GM12874 (cell line): ENCODE data around the gene STX16.

Experiments used
- TF ChIP-seq, protein P1 (sequence below): IDR thresholded peaks from 2 replicates; pipeline ENCODE4 v1.5.1; 2011; ENCODE audit warnings: low read depth, mild to moderate bottlenecking, control low read depth, low read length, moderate library complexity; ENCODE audit not compliant: insufficient read depth

The STX16 gene

DNA sequence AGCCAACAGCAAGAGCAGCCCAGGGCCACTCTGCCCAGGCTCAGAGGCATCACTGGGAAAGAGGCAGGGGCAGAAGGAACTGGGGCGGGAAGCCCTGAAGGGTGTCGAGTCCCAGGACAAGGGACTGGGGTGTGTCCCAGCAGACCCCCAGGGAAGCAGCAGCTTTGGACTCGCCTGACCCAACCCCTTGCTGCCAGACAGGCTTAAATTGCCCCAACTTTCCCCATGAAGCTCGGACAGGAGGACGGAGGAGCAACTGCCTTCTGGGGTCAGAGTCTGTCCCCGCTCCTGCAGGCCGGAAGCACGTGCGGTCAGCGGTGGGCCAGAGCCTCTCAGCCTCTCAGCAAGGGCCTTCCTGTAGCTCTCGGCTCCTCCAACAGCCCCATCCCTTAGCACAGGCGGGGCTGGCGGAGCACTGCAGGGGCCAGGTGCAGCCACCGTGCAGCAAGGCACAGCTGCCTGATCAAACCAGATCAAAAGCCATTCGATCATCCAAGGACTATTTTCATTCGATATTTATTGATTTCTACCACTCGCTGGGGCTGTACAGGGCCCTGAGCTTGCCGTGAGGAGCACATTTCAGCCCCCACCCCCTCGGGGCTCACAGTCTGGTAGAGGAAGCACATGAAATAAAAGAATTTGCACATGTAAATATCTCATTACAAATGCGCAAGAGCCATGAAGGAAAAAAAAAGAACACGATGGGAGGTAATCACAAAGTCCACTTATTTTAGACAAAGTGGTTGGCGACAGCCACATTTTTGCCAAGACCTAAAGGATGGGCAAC lies 31.8 kb upstream of the STX16 start:
- TF ChIP-seq, protein P1, sequence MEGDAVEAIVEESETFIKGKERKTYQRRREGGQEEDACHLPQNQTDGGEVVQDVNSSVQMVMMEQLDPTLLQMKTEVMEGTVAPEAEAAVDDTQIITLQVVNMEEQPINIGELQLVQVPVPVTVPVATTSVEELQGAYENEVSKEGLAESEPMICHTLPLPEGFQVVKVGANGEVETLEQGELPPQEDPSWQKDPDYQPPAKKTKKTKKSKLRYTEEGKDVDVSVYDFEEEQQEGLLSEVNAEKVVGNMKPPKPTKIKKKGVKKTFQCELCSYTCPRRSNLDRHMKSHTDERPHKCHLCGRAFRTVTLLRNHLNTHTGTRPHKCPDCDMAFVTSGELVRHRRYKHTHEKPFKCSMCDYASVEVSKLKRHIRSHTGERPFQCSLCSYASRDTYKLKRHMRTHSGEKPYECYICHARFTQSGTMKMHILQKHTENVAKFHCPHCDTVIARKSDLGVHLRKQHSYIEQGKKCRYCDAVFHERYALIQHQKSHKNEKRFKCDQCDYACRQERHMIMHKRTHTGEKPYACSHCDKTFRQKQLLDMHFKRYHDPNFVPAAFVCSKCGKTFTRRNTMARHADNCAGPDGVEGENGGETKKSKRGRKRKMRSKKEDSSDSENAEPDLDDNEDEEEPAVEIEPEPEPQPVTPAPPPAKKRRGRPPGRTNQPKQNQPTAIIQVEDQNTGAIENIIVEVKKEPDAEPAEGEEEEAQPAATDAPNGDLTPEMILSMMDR, result no peak

DNA sequence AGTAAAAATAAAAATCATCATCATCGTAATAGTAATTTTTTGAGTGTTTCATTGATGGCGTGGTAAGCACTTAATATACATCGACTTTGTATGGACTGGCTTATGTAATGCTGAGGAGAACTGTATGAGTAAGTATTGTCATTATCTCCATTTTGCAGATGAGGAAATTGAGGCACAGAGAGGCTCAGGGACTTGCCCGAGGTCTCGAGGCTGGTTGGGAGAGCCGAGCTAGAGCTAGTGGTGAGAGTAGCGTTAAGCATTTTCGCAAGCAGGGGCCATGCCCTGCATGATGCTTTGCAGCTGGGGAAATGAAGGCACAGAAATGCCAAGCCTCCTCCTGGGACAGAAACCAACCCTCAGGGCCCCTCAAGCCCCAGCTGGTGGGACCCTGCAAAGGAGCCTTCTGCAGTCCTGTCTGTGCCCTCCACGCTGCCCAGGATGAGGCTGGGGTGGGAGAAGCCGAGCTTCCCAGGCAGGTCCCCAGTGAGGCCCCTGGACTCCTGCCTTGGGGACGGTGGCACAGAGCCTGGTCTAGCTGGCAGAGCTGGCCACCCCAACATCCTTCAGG lies 31.1 kb upstream of the STX16 start:
- TF ChIP-seq, protein P1, result no peak

DNA sequence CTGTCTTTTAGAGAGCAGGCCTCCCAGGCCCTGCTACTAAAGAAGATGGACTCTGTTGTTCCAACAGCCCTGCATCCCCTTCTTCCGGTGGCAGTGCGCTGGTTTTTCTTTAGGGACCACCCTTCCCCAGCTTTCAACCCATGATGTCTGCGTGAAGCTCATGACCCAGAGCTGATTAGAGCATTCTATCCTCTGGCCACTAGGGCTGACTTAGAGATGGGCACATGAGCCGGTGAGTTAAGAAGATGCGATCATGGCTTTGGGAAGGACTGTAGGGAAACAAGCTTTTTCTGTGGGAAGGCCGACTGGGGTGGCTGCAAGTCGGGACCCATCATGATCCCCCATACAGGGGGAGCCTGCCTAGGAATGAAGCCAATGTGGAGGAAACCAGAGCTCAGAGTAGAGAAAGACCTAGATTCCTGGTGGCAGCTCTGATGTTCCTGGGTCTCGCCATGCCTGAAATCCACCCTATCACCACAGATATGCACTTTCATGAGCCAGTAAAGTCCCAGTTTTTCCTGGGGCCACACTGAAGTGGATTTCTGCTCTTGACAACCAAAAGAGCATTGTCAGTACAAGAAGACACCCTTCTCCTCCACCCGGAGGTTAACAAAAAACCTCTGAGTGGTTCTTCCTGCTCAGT lies 29.1 kb upstream of the STX16 start:
- TF ChIP-seq, protein P1, result peak; percentile 25; the same call in 1 of the 2 replicates

DNA sequence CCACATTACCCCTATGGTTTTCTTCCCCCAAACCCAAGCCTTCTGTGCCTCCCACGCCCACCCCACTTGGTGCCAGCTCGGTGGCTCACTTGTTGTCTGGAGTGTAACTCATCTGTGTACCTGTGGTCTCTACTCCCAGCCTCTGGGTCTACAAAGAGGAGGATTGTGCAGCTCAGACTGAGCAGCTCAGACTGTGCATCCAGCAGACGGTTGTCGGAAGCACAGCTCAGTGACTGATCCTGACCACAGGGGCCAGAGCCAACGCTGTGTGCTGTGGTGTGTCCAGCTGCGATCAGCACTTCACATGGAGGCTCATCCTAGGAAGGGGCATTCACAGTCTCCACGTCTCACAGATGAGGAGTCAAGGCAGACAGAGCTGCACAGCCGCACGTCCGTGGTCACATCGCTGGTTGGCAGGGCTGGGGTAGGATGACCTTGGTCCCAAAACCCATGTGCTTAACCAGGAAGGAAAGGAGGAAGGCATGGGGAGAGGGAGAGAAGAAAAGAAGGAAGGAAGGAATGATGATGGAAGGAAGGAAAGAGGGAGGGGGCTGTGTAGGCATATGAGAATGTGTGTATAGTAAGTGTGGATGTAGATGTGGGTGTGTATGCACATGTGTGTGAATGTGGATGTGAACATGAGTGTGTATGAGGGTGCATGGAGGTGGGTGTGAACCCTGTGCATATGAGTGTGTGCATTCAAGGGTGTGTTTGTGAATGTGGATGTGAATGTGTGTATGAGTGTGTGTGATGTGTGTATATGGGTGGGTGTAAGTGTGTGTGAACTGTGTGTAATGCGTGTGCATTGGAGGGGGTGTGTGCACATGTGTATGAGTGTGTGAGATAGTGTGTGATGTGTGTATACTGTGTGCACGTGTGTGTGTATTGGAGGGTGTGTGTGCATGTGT lies 28.2 kb upstream of the STX16 start:
- TF ChIP-seq, protein P1, result no peak

DNA sequence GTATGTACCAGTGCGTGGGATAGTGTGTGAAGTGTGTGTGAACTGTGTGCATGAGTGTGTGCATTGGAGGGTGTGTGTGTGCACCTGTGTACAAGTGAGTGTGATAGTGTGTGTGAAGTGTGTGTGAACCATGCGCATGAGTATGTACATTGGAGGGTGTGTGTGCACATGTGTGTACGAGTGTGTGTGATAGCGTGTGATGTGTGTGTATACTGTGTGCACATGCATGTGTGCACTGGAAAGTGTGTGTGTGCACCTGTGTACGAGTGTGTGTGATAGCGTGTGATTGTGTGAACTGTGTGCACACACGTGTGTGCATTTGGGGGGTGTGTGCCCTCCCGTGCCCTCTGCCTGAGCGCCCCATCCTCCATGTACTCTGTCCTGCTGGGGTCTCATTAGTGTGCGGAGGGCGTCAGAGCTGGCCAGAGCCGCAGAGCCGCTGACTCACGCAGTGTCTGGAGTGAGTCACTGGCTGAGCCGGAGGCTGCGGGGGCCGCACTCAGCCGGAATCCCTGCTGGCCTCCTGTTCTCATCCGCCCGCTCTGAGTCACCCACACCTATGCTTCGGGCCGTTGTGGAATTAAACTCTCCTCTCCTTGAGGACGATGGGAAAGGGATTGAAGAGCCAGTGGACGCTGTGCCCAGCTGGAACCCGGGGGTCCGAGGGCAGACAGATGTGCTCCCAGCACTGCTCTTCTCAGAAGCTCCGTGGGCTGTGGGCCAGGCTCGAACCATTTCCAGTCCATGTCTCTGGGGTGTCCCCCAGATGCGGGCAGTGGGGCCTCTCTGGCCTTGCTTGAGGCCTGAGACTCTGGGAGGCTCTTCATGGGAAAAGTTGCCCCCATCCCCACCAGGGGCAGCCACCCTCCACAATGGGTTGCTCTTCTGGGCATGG lies 27.3 kb upstream of the STX16 start:
- TF ChIP-seq, protein P1, result no peak

DNA sequence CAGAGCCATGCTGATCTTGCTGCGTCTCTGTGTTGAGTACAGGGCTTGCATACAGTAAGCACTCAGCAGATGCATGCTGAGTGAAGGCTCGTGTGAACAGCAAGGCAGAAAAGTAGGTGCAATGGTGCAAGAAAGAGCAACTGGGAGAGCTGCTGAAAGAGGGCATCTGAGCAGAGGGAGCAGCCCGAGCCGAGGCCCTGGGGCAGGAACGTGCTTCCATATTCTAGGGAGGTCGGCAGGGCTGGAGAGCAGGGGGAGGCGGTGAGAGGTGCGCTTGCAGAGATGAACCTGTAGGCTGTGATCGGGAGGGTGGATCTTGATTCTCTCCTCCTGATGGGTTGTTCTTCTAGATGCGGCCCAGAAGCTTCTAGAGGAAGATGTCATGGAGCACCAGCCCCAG lies 26.4 kb upstream of the STX16 start:
- TF ChIP-seq, protein P1, result no peak
